GM19328 (cell line): ENCODE data around the gene EXOC3.
A peak's percentile ranks its signal among the peaks of the same experiment; 100 is the strongest.

Source experiments
- ATAC-seq: cut with Tn5 transposase; IDR thresholded peaks from one replicate; pipeline ENCODE4 v1.9.1; 2021; ENCODE audit warnings: mild to moderate bottlenecking, moderate library complexity; ENCODE audit not compliant: unreplicated experiment

The EXOC3 gene

DNA sequence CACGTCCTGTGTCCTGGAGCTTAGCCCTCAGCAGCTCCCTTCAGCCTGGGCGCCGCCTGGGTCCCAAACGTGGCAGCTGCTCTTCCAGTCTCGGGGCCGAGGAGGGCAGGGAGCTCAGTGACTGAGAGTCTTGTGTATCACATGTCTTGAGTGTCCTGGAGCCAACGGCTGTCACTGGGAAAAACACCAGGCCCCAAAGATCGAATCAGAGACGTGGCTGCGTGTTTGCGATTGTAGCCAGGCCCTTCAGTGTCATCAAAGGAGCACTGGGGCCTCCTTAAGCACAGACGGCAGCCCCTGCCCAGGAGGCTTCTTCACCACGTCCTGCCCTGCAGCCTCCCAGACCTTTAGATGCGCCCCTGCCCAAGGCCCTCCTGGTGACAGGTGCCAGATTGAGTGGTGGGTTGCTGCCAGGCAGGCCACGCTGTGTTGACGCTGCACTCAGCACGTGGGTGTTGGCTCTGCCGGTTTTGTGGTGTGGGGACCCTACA lies 5.7 kb upstream of the EXOC3 start:
- no peak for ATAC-seq

DNA sequence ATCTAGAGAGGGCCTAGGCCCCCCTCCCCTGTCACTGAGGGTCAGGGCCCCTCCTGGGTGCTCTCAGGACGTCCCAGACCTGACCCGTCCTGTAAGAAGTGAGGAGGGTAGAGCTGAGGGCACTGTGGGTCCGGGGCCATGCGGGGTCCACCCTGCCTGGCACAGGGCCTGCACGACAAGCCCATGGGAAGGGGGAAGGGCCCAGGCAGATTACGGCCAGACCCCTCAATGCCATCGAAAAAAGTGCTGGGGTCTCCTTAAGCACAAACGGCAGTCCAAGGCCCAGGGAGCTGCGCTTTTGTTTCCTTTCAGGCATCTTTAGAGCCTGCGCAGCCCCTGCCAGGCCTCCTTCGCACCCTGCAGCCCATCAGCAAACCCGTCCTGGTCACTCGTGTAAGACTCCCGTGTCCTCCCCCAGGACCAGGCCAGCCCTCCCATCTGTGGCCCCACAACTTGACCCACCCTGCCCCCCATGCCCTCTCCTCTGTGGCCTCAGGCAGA lies 4.4 kb upstream of the EXOC3 start:
- ATAC-seq, result no peak

DNA sequence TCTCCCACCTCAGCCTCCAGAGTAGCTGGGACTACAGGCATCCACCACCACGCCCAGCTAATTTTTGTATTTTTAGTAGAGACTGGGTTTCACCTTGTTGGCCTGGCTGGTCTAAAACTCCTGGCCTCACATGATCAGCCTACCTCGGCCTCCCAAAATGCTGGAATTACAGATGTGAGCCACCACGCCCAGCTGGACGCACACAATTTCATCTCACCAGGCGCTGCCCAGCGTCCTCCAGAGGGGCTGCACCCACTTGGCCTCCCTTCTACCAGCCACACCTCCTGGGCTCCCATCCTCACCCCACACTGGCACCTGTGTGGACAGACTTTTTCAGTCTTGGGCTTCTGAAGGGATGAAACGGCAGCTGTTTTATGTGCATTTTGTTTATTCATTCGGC lies 3.8 kb upstream of the EXOC3 start:
- no peak for ATAC-seq

DNA sequence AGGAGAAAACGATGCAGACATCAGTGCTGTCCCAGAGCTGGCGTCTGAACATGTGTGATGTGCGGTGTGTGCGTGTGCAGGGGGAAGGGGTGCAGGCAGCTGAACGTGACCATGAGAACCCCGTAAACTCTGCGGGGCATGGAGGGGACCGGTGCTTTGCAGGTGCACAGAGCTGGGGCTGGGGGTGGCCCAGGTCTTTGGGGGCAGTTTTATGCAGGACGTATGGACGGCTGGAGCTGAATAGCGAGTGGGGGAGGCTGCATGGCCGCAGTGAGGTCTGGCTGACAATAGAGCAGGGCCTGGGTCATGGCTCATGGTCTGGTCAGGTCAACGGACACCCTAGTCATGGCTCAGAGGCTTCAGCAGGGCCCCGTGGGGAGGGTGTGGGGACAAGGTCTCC lies 3.3 kb upstream of the EXOC3 start:
- ATAC-seq, result no peak

DNA sequence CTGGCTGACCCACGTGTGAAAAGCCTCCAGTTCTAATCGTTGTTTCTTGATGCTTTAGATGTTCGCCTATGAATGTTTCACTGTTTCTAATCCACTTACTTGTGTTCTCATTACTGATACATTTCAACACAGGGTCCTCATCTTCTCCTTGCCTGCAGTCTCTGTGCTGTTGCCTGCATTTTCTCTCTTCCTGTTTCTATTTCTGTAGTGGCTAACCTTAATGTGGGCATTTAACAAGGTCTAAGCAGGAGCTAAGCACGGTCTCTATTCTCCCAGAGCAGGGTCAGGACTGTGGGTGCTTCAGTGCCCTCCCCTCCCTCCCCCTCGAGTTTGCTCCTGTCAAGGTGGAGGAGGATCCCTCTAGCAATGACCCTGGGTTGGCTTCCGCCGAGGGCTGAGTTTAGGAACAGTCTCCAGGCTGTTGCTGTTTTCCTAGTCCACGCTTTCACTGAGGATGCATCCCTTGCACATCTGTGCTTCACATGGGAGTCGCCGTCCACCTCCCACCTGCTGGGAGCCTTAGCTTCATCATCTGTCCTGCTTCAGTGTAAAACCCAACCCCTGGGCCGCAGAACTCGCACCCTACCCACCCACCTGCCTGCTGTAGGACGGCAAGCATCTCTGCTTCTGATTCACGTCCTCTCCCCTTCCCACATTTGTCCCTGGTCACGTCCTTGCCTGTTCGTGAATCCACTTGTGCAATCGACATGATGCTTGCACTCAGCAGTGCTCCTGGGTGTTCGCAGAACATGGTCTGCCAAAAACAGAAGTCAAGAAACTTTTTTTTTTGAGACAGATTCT lies 2.4 kb upstream of the EXOC3 start:
- ATAC-seq, result no peak

DNA sequence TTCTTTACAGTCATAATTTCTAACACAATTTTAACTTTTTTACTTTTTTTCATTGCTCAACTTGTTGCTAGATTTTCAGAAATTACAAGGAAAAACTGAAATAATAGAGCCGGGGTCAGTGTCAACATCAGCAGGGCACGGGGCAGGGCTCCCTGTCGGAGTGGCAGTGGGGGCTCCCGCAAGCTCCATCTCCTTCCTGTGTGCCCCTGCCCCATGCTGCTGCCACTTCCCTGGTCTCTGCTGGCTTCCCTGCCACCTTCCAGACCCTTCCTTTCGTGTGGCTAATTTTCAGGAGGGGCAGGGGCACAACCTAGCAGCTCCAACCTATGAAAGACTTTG lies 1.0 kb upstream of the EXOC3 start:
- ATAC-seq, result no peak

DNA sequence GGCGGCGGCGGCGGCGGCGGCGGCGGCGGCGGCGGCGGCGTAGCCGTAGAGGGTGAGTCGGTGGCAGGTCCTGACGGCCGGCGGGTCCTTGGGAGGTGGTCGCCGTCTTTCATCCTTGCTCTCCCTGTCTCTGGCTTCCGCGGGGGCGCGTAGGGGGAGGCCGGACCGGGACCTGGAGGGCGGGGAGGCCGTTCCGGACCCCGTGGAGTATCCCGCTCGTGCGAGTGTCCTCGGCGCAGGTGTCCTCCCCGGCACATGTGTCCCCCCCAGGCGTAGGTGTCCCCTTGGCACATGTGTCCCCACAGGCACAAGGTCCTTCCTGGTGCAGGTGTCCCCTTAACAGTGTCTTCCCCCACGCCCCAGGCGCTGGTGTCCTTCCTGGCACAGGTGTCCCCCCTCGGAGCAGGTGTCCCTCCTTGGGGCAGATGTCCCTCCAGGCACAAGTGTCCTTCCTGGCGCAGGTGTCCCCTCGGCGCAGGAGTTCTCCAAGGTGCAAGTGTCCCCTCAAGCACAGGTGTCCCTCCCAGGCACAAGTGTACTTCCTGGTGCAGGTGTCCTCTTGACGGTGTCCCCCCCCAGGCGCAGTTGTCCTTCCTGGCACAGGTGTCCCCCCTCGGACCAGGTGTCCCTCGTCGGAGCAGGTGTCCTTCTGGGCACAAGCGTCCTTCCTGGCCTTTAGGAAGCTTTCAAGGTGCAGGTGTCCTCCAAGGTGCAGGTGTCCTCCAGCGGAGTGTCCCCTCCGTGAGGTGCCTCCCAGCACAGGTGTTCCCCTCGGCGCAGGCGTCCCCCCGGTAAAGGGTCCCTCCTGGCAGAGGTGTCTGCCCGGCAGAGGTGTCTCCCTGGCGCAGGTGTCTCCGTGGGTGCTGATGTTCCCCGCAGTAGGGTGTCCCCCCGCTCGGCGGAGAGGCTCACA lies 519 bp downstream of the EXOC3 start:
- ATAC-seq, result peak; percentile 15

DNA sequence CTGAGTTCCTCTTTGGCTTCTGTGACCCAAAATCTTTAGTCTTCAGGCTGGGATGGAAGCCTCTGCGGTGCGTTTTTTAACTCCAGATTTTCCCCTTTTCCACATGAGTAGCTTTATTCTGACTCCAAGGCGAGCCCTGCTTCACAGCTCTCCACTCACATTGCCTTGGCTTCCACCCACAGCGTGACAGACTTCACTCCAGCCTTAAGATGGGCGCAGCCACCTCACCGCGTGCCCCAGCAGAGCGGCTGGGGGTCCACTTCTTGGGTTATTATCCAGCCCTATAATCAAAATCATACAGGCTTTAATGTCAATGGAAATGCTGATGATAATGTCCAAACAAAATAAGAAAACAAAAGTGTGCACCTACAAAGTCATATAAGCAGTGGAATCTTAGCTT lies 1.2 kb downstream of the EXOC3 start:
- ATAC-seq, result no peak

DNA sequence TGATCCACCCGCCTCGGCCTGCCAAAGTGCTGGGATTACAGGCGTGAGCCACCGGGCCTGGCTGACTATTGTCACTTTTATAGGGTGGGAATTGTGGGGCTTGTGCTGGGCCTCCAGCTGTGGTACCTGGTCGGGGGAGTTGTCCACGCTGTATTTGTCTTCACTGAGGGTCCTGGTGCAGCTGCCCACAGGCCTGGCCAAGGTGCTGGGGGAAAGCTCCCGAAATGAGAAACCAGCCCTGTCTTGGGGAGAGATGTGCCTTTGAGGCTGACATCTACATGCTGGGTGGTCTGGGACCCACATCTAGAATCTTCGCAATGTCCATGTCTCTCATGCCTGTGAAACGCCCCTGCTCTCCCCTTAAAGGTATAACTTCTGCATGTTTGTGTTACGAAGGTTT lies 2.6 kb downstream of the EXOC3 start:
- ATAC-seq, result no peak

DNA sequence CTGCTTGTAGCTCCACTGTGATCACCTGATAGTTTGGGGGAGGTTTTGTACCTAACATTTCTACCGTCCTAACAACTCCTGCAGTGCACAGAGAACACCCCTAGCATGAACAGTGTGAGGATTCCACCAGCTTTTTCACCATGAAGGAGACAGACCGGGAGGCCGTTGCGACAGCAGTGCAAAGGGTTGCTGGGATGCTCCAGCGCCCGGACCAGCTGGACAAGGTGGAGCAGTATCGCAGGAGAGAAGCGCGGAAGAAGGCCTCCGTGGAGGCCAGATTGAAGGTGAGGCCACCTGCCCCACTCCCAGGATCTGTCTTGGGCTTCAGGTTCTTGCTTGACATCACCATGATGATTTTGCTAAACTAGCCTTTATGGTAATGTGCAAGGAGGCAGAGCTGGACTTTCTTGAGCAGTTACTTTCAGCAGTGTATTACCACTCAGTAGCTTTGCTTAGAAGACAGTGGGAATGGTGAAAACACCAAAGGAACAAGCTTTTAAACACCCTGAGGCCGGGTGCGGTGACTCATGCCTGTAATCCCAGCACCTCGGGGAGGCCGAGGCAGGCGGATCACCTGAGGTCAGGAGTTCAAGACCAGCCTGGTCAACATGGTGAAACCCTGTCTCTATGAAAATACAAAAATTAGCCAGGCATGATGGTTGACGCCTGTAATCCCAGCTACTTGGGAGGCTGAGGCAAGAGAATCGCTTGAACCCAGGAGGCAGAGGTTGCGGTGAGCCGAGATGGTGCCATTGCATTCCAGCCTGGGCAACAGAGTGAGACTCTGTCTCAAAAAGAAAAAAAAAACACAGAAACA lies 3.3 kb downstream of the EXOC3 start:
- no peak for ATAC-seq

DNA sequence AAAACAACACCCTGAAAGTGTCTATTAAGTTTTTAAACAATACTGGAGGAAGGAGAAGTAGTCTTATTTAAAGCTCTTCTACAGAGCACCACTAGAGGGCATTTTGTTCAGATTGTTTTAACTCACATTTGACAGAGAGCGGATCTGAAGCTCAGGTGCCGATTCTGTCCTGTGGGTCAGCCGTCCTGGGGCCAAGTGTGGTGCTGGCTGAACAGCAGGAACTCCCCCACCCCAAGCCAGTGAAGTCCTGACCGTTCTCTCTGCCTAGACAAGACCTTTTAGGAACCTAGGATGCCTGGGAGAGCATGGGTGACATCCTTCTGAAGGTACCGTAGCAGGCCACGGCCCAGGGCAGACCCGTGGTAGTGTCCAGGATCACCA lies 3.9 kb downstream of the EXOC3 start:
- no peak for ATAC-seq

DNA sequence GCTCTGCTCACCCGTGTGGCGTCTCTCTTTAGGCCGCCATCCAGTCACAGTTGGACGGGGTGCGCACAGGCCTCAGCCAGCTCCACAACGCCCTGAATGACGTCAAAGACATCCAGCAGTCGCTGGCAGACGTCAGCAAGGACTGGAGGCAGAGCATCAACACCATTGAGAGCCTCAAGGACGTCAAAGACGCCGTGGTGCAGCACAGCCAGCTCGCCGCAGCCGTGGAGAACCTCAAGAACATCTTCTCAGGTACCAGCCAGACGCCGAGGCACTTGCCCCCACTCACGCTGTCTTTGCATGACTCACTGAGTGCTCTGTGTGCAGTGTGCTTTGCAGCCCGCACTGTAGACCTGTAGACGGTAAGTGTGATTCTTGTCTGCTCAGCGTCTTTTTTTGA lies 4.5 kb downstream of the EXOC3 start:
- no peak for ATAC-seq

DNA sequence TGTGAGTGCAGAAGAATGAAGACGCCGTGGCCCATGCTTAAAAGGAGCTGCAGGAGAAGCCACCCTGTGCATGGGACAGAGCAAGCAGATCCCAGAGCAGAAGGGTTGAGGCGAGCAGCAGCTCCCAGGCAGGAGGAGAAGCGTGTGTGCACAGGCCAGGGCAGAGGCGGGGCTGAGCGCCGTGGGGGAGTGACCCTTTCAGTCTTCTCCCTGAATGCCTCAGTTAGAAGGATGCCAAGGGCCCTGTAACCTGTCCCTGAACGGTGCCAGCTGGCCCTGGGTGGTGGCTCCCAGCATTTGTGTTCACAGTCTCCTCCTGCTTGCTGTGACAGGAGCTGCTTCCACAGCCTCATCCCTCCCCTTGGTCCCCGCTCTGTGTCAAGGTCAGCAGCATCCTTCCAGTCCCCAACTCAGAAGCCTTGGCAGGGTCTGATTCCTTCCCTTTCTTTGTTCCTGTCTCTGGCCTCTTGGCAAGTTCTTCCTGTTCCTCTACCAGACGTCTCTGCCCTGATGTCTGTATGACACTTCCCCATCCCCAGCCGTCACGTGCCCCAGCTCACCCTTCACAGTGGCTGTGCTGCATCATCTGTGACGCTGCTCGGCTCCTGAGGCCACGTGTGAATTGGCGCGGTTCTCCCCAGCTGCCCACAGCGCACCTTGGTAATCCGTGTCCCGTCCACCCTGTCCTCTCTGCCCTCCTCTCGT lies 5.2 kb downstream of the EXOC3 start:
- no peak for ATAC-seq

DNA sequence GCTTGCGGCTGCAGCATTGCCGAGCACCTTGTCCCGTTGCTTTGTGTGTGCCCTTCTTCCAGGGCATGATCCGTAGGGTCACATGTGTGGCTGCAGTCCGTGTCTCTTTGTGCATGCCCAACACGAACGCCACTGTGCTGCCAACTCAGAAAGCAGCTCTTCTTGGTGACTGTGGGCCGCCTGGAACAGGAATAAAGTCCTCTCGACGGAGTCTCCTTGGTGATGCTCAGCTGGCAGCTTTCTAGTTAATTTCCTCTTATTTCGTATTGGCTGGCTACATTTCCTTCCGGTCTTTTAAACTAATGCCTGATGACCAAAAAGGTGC lies 5.8 kb downstream of the EXOC3 start:
- no peak for ATAC-seq

DNA sequence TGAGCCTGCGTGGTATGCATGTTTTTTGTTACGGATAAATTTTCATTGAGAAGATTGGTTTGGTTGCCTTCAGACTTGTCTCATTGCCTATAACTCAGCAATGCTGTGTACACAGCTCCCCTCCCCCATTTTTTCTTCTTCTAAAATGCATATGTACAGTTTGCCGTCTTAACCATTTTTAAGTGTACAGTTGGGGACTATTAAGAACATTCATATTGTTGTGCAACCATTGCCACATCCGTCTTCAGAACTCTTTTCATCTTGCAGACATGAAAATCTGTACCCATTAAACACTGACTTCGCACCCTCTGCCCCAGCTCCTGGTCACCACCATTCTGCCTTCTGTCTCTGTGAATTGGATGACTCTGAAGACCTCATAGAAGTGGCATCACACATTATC lies 6.2 kb downstream of the EXOC3 start:
- ATAC-seq, result no peak

DNA sequence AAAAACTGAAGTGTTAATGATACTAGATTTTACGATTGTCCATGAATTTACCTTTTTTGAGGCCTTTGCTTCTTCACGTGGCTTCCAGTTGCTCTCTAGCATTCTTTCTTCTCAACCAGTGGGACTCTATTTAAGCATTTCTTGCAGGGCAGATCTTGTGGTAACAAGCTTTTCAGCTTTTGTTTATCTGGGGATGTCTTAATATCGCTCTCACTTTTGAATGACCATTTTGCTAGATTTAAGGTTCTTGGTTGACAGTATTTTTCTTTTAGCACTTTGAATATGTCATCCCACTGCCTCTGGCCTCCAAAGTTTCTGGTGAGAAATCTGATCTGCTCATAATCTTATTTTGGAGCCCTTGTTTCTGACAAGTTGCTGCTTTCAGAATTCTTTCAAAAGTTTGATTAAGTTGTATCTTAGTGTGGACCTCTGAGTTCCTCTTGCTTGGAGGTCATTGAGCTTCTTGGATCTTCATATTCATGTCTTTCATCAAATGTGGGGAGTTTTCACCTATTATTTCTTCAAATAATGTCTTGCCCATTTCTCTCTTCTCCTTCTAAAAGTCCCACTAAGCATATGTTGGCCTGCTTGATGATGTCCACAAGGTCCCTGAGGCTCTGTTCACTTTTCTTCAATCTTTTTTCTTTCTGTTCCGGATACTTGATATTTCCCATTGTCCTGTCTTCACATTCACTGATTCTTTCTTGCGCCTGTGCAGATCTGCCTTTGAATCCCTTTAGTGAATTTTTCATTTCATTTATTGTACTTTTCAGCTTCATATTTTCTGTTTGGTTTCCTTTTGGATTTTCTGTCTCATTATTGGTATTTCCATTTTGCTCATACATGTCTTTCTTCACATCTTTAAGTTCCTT lies 8.8 kb downstream of the EXOC3 start:
- ATAC-seq, result no peak

DNA sequence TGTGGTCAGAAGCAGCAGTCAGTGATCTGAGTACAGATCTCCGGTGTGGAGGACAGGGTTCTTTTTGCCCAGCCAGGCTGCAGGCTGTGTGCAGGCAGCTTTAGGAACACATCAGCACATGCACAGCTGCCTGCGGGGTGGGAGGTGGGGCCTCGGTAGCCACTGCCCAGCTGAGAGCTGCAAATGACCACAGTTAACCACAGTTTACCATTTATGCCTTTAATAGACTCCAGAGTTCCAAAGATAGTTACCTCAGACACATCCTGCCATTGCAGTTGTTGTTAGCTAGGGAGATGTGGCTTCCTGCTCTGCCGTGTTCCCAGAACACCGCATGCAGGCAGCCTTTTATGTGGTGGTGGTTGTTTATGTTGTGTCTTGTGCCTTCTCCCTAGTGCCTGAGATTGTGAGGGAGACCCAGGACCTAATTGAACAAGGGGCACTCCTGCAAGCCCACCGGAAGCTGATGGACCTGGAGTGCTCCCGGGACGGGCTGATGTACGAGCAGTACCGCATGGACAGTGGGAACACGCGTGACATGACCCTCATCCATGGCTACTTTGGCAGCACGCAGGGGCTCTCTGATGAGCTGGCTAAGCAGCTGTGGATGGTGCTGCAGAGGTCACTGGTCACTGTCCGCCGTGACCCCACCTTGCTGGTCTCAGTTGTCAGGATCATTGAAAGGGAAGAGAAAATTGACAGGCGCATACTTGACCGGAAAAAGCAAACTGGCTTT lies 10.2 kb downstream of the EXOC3 start:
- no peak for ATAC-seq

DNA sequence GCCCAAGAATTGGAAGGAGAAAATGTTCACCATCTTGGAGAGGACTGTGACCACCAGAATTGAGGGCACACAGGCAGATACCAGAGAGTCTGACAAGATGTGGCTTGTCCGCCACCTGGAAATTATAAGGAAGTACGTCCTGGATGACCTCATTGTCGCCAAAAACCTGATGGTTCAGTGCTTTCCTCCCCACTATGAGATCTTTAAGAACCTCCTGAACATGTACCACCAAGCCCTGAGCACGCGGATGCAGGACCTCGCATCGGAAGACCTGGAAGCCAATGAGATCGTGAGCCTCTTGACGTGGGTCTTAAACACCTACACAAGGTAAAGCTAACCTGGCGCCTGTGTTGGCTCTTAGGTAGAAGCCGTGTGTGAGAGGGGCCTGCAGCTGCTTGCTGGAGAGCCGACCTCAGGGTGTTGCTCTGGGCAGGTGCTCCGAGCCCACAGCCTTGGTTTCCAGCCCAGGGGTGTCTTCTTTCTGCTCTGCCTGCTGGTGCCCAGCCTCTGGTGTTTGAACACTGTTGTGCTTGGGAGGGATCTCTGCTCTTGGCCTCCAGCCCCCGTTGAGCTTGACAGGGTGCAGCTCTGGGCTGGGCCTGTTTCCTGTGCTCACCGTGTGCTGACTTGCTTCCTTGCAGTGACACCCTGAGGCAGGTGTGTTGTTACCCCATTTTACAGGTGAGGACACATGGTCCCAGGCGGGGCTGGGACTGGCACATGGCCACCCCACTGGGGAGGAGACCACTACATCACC lies 10.9 kb downstream of the EXOC3 start:
- no peak for ATAC-seq
